Measurements from ENCODE around the gene NLRC5.
"Not testable (repeated sequence)": the region's sequence is repeated elsewhere in the genome, so short reads cannot be mapped to it uniquely, and the experiment has no call there.

Gene NLRC5

GRCh38 chr16:57000271-57001025, 11.1 kb downstream of the NLRC5 start:
- peak; percentile 93 for DNase-seq

DNA sequence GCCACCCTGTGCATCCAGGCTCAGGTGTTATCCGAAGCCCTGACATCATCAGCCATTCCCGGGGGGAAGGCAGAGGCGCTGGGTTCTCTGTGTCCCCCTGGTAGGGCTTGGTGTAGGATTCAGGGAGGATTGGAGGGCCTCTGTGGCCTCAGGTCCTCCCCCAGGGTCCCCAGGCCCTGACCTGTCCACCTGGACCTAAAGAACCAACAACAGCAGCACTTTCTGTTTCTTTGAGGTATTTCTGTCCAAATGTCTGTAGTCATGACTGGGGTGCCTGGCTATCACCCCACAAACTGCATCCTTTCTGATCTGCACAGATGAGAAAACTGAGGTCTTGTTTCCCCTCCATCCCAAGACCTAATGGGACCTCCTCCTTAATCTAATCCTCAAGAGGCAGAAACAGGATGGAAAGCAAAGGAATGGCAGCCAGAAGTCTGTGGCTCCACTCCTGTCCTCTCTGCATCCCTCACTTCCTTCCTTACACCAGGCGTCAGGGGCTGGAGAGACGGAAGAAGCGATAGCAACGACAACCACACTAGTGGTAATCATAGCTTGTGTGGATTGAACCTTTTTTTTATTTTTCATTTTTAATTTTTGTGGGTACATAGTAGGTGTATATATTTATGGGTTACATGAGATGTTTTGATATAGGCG, 11.8 kb downstream of the NLRC5 start:
- DNase-seq = no peak

GRCh38 chr16:57003439-57004386, 14.4 kb downstream of the NLRC5 start:
- DNase-seq = no peak

- DNase-seq = no peak
Observed at GRCh38 chr16:57004387-57005250, 15.3 kb downstream of the NLRC5 start.

- not testable (repeated sequence) for DNase-seq
Observed at GRCh38 chr16:57005597-57005996, 16.2 kb downstream of the NLRC5 start.

DNA sequence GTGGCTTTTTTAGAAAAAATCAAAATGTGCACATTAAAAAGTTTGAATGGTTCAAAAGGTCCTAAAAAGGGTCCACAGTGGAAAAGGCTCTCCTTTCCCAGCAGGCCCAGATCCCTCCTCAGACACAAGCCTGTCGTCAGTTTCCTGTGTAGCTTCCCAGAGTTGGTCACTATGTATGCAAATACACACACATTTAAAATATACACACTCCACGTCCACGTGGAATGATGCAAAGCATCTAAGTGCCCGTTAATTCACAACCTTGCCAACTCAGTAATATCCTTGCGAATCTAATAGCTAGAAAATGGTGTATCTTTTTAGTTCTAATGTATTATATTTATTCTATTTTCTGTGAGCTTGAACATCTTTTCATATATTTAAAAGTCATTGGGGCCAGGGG, 17.7 kb downstream of the NLRC5 start:
- DNase-seq = no peak

DNA sequence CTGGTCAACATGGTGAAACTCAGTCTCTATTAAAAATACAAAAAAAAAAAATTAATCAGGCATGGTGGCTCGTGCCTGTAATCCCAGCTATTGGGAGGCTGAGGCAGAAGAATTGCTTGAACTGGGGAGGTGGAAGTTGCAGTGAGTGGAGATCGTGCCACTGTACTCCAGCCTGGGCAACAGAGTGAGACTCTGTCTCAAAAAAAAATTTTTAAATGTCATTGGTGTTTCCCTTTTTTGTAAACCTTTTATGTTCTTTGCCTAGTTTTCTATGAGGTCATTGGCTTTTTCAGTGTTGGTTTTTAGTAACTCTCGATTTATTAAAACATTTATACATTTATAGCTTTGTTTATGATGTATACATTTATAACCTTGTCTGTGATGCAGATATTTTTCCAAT, 18.2 kb downstream of the NLRC5 start:
- no peak for DNase-seq

GRCh38 chr16:57008440-57008839, 19.1 kb downstream of the NLRC5 start:
- DNase-seq = no peak

- no peak for DNase-seq
Observed at GRCh38 chr16:57009643-57010170, 20.4 kb downstream of the NLRC5 start.

- DNase-seq = no peak
Observed at GRCh38 chr16:57012353-57012752, 23.0 kb downstream of the NLRC5 start.

DNA sequence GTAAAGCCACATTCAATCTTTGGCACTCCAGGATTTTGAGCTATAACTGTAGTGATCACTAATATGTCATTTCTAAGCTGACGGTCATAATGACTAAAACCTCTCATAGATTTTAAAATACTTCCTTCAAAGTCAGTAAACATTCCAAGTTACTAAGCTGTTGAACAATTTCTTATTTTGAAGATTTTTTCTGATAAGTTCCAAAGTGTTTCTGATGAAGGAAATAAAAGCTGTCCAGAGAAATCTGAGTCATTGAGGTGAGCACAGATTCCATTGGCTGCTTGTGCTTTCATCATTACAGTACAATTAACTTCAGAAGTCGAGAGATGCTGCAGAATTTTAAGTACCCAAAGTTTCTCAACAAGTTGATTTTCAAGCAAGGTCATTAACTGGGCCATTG, 23.9 kb downstream of the NLRC5 start:
- peak; percentile 75 for DNase-seq

GRCh38 chr16:57013902-57014301, 24.5 kb downstream of the NLRC5 start:
- DNase-seq = no peak

GRCh38 chr16:57016301-57016700, 26.9 kb downstream of the NLRC5 start:
- DNase-seq = no peak

- no peak for DNase-seq
Observed at GRCh38 chr16:57016831-57017230, 27.5 kb downstream of the NLRC5 start.

- peak; percentile 22 for DNase-seq
Observed at GRCh38 chr16:57017251-57017650, 27.9 kb downstream of the NLRC5 start.

DNA sequence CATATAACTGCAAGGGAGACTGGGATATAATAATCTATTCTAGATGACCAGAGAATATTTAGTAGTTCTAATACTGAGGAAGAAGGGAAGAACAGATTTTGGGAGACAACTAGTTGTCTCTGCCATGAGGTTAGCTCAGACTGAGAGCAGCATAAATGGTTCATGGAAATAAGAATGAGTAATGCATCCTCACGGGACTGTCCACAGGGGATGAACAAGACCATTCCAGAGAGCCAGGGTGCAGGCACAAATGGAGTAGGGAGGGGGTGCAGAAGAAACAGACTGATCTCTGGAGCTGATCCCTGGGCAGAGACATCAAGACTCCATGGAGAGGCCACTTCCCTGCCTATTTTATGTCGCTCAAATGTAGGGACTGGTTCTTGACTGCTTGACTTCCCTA, 30.4 kb downstream of the NLRC5 start:
- no peak for DNase-seq

DNA sequence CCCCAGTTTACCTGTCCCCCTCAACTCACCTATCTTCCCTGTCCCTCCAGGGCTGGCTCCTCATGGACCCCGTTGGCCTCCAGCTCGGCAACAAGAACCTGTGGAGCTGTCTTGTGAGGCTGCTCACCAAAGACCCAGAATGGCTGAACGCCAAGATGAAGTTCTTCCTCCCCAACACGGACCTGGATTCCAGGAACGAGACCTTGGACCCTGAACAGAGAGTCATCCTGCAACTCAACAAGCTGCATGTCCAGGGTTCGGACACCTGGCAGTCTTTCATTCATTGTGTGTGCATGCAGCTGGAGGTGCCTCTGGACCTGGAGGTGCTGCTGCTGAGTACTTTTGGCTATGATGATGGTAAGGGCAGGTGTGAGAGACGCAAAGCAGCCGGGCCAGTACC, 31.3 kb downstream of the NLRC5 start:
- DNase-seq = no peak

DNA sequence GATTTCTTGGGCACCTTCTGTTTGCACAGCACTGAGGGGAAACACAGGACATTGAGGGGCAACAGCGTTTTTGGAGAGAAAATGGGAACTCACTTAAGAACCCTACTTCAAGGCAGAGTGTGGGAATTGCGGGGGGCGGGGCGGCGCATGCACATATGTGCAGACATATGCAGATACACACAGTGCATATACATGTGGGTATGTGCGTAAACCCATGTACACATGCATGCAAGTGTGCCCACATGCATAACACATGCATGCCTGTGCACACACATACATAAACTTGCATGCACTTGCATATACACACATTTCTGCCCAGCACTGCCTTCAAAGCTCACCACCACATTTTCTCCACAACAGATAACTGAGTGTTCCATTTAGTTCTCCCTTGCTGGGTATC, 32.4 kb downstream of the NLRC5 start:
- DNase-seq = no peak

DNA sequence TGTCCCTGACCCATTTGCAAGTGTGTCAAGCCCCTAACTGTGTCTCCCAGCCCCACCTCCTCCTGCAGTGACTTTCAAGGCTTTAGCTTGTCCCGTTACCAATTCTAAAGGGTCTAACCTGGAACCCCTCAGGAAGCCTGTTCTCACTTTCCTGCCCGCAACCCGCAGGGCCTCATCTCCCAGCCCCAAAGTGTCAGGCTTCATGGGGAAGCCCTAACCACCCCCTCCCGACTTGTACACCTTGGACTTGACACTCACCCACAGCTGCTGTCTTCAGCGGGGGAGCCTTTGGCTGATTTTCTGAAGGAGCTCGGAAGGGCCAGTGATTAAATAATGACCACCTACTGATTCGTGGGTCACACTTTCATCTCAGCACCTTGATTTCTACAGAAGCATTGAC, 33.1 kb downstream of the NLRC5 start:
- DNase-seq = no peak

DNA sequence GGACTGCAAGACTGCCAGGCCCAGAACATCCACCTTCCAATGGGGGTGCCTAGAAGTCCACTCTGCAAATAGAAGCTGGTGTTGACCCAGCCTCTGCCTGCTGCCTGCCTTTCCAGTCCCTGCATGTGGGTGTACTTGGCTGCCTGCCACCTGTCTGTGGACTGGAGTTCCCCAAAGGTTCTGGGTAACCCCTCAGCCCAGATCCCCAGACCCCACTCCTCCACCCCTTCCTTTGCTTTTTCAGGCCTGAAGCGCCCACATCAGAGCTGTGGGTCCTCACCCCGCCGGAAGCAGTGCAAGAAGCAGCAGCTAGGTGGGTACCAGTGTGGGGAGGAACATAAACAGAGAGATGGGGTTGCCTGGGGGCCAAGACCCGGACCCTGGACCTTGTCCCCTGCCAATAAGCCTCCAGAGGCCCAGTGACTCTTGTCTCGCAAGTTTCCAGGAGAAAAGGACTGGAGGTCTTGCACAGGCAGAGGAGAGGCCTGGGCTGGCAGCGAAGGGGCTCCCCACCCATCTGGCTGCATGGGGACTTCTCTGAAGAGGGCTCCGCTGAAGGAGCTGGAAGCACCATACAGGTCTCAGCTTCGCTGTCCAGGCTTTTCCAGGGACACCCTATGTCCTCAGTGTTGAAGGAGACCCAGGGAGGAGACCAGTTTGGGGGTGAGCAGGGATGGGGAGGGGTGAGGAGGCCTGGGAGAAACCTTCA, 34.3 kb downstream of the NLRC5 start:
- DNase-seq = no peak

All from fibroblast of skin of abdomen (primary cell).